Activated CD4-positive, CD25-positive, alpha-beta regulatory T cell treated with anti-CD3 and anti-CD28 coated beads, Interleukin-2, amount 50 U/mL, for 16 hours (primary cell): ENCODE measurements around the gene SNX18.

Source experiments
- DNase-seq: peaks from one replicate; pipeline ENCODE4 v3.0.0-alpha.2; 2020; ENCODE audit warnings: low read depth, low spot score

SNX18 gene

DNA sequence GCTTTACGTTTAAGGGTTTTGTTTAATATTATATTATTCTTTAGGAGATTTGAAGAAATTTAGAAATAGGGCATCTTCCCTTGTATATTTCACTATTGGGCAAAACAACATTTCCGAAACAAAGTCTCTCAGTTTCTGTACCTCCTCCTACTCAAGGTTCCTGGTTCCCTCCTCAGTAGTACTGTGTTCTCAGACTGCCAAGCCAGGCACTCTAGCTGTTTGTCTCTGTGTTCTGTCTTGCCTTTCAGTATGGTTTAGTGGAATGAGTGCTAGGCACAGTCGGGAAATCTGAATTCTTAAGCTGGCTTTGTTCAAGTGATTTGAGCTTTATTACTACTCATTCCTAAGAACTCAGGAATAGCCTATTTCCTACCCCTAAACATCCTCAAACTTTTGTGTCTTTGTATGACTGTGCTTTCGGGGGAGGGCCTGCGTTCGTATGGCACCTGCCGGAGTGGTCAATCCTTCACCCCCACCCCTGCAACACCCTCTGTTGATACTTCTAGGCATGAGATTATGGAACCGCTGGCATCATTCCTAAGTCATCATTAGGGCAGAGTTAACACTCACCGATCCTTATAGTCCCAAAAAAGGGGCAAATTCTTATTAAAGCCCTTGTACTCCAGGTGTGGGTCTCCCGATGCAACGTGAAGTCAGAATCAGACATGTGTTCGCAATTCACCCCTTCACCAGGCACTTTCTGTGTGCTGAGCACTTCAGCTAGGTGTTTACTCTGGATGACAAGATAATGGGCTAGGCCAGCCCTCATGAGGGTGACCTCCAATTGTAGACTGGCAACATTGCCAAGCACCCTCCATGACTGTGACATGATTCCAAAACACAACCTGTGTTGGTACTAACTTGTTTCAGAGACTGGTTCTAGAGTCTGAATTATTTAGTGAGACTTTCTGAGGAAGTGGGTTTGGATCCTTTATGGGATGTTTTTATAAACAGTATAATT is 24.5 kb downstream of the SNX18 start:
- DNase-seq: no peak

GRCh38 chr5:54544044-54544443 is 26.5 kb downstream of the SNX18 start:
- no peak for DNase-seq

DNA sequence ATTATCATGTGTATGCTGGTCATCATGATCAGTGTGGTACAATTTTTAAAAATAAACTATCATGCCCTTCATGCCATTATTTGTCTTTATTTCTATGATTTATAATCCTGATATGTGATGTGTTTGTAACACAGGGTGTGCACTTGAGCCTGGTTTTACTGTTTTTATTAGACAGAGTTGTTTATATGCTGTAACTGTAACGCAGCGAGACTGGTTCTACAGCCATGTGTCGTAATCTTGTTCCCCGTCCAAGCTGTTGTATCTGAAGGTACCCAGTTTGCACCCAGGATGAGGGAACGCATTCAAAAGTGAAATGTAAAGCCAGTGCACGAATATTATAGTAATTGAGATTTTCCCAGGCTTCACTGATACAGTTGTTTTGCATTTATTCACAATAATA is 28.2 kb downstream of the SNX18 start:
- no peak for DNase-seq

DNA sequence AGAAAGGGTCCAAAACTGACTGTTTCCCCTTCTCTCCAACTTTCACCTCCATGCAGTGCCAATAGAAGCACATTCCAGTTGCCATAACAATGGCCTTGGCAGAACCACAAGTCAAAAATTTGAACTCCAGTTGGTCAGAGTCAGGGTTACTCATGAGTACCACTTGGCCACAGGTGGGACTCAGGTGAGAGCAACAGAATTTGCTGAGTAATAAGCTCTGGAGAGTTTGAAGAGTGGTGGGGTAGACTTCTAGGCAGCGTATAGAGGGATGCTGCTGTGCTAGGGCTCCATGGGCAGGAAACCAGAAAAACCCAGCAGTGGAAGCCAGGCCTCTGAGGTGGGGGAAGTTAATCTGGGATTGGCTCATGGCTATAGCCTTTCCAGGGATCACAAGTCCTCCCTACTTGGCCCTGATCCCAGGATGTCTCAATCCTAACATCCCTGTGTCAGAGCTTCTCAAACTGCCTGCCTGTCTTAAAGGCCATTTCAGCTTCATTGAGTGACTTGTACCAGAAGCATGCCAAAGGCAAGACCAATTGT is 30.2 kb downstream of the SNX18 start:
- DNase-seq: no peak

DNA sequence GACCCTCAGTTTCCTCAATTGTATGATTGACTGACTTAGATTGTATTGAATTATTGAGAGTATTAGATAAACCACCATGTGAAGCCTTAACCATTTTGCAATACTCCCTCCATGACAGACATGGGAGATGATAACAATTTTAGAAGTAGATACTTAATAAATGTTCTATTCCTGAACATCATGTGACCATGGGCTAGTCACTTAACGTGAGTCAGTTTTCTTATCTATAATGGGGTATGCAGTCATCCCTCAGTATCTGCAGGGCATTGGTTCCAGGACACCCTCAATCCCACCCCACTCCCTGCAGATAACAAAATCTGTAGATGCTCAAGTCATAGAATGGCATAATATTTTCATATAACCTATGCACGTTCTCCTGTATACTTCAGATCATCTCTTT is 31.0 kb downstream of the SNX18 start:
- no peak for DNase-seq

- DNase-seq: no peak
Observed at GRCh38 chr5:54551292-54551691, 33.7 kb downstream of the SNX18 start.

DNA sequence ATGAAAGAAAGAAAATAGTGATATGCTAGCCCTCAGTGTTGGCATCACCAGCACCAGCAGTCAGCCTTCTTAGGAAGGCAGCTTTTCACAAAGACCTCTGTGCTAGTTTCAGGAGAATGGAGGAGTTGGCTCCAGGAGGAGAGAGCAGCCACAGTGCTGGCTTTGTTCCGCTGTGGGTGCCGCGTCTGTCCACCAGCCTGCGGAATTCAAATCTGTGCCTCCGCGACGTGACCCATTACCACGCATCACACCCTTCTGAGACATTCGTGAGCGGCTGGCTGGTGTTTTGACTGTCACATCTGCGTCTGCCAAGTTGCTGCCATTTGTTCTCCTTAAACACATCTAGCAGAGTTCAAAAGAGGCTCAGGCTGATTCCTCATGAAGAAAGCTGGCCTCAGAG is 34.4 kb downstream of the SNX18 start:
- DNase-seq: no peak

GRCh38 chr5:54552446-54552845 is 34.9 kb downstream of the SNX18 start:
- no peak for DNase-seq

DNA sequence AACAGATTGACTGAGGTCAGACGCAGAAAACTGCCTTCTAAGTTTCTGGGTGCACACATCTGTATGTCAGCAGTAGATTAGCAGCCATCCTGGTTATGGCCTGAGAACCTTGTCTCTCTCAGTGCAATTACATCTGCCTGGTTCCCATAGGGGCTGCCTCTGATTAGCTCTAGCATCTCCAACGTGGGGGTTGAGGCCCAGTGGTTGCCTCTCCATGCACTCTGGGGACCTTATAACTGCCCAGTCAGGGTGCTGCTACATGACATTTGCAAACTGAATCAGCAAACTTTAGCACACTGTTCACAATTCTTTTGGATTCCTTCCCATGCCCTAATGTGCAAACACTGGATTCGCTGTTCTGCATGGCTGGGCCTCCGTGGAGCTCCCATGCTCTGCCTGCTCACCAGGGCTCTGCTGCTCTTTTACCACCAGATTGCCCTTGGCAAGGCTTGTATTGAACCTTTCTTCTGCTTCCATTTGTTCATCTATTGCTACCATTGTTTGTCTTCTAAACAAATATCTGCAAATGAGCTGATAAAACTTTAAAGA is 36.2 kb downstream of the SNX18 start:
- no peak for DNase-seq

GRCh38 chr5:54556141-54556540 is 38.6 kb downstream of the SNX18 start:
- DNase-seq: no peak

GRCh38 chr5:54558362-54558761 is 40.8 kb downstream of the SNX18 start:
- DNase-seq: no peak

DNA sequence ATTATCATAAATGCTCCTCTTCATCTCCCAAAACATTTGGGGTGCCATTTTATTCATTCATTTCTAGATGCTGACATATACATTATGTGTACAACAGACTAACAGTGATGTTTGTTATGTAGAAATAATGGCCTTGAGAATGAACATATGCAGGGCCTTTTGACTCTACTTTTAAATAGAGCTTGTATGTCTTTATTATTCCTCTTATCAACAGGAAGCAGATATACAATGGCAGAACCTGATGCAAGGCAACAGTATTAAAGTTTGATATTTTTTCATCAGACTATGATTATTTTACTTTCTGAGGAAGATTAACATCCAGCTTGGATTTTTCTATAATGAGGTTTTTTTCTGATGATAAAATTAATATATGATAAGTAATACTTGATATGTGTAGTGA is 44.1 kb downstream of the SNX18 start:
- DNase-seq: no peak

DNA sequence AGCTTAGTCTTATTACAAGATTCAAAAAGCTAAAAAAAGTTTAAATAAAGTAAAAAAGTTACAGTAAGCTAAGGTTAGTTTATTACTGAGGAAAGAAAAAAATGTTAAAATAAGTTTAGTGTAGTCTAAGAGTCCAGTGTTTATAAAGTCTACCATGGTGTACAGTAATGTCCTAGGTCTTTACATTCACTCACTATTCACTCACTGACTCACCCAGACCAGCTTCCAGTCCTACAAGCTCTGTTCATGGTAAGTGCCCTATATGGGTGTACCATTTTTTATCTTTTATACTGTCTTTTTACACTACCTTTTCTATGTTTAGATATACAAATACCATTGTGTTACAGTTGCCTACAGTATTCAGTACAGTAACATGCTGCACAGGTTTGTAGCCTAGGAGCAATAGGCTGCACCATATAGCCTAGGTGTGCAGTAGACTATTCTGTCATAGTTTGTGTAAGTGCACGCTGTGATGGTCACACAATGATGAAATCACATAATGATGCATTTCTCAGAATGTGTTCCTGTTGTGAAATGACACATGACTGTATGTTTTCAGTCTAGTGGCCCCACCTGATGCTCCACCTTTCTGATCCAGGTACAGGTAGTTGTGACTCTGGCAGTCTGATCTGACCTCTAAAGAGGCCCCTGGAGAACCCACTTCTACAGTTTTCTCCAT is 45.7 kb downstream of the SNX18 start:
- no peak for DNase-seq

DNA sequence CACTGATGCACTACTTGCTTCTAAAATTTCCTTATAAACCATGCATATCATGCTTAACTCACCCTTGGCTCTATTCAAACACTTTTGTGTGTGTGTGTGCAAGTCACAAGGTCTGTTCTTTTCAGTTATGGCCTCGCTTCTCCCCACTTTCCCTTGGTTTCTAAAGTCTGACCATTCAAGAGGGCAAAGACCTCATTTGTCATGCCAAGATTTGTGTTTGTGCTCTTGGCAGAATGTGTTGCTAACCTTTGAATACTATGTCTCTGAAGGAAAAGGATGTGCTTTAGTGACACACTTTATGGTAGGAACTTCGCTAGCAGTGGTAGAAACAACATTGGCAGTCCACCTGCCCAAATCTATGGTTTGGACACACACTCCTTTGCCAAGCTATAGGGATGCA is 50.4 kb downstream of the SNX18 start:
- no peak for DNase-seq

GRCh38 chr5:54570916-54571315 is 53.4 kb downstream of the SNX18 start:
- DNase-seq: no peak

DNA sequence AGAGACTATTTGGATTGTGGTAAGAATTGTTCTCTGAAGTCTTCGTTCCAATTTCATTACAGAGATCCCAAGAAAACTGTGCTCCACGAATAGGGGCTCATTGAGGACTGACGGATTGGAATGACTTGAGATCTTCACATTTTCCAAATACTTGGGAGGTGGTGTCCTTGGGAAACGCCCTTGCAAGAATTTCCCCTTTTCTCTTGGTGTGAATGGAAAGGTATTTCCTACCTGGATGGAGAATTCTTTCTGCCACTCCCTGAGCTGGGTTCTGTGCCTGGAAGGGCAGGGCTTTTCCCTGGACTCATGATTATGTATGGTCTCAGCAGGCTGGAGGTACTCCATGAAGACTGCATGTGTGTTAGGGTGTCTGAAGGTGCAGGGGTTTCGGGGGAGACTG is 53.9 kb downstream of the SNX18 start:
- no peak for DNase-seq

DNA sequence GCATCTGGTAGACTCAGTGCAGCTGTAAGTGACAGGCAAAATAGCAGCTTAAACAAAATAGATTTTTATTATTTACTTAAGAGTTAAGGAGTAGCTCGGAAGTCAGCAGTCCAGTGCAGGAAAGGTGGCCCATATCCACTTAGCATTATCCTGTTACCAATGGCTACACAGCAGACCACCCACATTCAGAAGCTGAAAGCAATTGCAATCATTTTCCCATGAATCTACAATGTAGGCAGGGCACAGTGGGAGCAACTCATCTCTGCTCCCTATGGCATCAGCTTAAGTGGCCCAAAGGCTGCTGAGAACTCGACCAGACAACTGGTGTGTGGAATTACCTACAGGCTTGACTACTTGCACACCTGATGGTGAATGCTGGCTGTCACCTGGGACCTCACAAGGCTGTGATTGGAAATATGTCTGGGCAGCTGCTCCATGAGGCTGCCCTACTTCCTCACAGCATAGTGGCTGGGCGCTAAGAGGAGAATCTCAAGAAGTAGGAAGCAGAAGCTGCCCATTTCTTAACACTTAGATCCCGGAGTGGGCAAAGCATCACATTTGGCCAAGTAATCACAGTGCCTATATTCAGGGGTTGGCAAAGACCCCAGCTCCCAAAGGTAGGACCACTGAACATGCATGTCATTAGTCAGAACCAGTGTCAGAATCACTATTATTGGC is 56.4 kb downstream of the SNX18 start:
- no peak for DNase-seq

DNA sequence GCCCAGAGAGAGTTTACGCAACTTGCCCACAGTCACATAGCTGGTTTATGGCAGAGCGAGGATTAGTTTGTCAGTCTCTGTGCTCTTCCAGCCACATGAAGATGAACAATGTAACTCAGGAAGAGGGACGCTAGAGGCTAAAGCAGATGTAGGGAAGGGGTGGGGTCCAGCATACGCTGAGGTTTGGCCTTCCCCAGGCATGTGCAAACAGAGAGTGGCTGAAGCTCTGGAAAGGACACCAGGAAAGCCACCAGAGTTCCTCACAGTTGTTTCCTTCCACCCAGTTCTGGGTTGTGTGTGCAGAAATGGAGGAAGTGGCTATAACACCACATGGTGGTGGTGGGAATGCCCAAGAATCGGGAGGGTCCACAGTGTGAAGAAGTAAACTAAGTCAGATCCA is 60.0 kb downstream of the SNX18 start:
- no peak for DNase-seq

DNA sequence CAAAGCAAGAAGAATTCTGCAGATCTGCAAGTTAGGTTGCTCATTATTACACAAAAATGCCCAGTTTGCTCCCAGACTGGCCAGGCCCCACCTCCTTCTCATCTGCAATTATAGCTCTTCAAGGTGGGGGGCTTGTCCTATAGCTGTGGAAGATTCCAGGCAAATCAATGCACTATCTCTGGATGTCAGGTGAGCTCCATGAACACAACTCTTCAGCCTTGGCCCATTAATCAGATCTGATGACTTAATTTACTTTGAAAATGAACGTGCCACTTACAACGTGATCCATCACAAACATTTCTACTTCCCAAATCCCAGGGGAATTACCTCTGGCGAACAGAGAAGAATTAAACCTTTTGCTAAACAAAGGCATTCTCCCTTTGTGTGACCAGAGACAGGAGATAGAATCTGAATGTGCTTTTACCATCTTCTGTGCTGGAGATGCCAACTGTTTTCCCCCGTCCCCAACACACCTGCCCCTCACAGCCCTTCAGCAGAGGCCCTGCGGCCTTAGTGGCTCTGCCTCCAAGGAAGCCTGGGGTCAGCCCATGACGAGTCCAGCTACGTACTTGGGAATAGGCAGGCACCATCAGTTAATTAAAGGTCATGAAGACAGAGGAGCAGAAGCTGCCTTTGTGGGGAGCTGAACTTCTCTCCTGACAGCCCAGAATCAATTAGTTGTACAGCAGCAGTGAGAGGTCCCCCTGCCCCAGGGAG is 60.5 kb downstream of the SNX18 start:
- no peak for DNase-seq

DNA sequence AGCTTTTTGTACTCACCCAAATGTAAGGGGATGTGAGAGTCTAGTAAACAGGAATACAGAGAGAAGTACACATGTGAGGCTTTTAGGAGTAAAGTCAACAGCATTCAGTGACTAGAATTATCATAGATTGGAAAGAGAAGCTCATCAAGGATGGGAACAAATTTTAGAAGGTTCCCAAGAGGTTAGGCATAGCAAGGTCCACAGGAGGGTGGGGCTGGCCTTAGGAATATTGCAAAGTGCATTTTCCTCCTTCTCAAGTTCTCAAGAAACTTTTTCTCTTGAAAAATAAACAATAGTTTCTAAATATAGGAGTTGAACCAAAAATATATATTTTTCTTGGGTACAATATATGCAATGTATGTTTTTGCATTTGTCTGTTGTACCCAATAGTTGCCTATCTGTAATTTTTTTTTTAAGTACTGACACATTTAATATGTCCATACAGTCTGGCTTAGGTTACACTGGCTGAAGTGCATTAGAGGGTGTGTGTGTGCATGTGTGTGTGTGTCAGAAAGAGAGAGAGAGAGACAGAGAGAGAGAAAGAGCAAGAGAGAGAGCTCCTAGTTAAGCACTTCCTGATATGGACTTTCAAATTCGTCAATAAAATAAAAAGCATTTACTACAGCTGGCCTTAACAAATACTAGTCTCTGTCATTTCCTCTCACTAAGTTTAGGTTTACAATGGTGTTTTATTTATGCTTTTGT is 62.2 kb downstream of the SNX18 start:
- no peak for DNase-seq
